Neuronal stem cell (in vitro differentiated cells): ENCODE data around the gene GPC5. TPM values are rescaled to one million over a fixed set of nuclear protein-coding genes. Genes with fewer than 3 reads are reported as not detected.
A peak's percentile ranks its signal among the peaks of the same experiment; 100 is the strongest.

Experiments used
- DNase-seq: peaks from one replicate; pipeline ENCODE4 v3.0.0-alpha.2; 2013; ENCODE audit warnings: low spot score
- H2AFZ ChIP-seq: one replicate; pipeline ENCODE4 v1.6.1; 2013; ENCODE audit warnings: mild to moderate bottlenecking, low read length, inconsistent platforms
- H2AK5ac ChIP-seq: 2 replicates; pipeline ENCODE4 v1.6.1; 2013; ENCODE audit warnings: low read depth, mild to moderate bottlenecking, inconsistent platforms, low read length, moderate library complexity, mixed read lengths
- H2BK120ac ChIP-seq: 2 replicates; pipeline ENCODE4 v1.6.1; 2013; ENCODE audit warnings: low read depth, mild to moderate bottlenecking, inconsistent platforms, low read length, moderate library complexity, mixed read lengths
- H2BK12ac ChIP-seq: one replicate; pipeline ENCODE4 v1.6.1; 2013; ENCODE audit warnings: low read length, inconsistent platforms
- H2BK15ac ChIP-seq: 2 replicates; pipeline ENCODE4 v1.6.1; 2013; ENCODE audit warnings: mild to moderate bottlenecking, low read length, inconsistent platforms, mixed read lengths
- H2BK5ac ChIP-seq: one replicate; pipeline ENCODE4 v1.6.1; 2013; ENCODE audit warnings: inconsistent platforms, mild to moderate bottlenecking, low read length, moderate library complexity
- H3K14ac ChIP-seq: one replicate; pipeline ENCODE4 v1.6.1; 2013; ENCODE audit warnings: low read length, inconsistent platforms
- H3K18ac ChIP-seq: 2 replicates; pipeline ENCODE4 v1.6.1; 2013; ENCODE audit warnings: low read length, inconsistent platforms
- H3K23ac ChIP-seq: 2 replicates; pipeline ENCODE4 v1.6.1; 2013; ENCODE audit warnings: low read depth, mild to moderate bottlenecking, mixed read lengths, low read length, inconsistent platforms; ENCODE audit not compliant: poor library complexity
- H3K27ac ChIP-seq: replicated peaks from 3 replicates; pipeline ENCODE4 v1.5.1; 2013; ENCODE audit warnings: low read length, inconsistent platforms
- H3K27me3 ChIP-seq, 3 experiments: 2 replicates each; pipeline ENCODE4 v1.6.1; 2013; ENCODE audit warnings: low read length in 3 of 3, mild to moderate bottlenecking in 2 of 3, inconsistent platforms in 1 of 3, low read depth in 1 of 3, mixed read lengths in 1 of 3, moderate library complexity in 1 of 3; ENCODE audit not compliant: control insufficient read depth in 3 of 3, insufficient read depth in 3 of 3
- H3K36me3 ChIP-seq, 2 donors: replicated peaks in 1 of 2; 2 replicates each; pipeline ENCODE4 v1.6.1; 2013; ENCODE audit warnings: low read length in 2 of 2; ENCODE audit not compliant: control insufficient read depth in 2 of 2, insufficient read depth in 2 of 2
- H3K4ac ChIP-seq: 2 replicates; pipeline ENCODE4 v1.6.1; 2013; ENCODE audit warnings: inconsistent platforms, mild to moderate bottlenecking, low read length, moderate library complexity
- H3K4me1 ChIP-seq, 2 donors: 1 replicate in 1 of 2; 2 replicates in 1 of 2; pipeline ENCODE4 v1.6.1; 2013; ENCODE audit warnings: low read length in 2 of 2, low read depth in 1 of 2; ENCODE audit not compliant: control insufficient read depth in 2 of 2, insufficient read depth in 1 of 2
- H3K4me2 ChIP-seq: one replicate; pipeline ENCODE4 v1.6.1; 2013; ENCODE audit warnings: mild to moderate bottlenecking, low read length, inconsistent platforms; ENCODE audit not compliant: insufficient read depth, poor library complexity, severe bottlenecking
- H3K4me3 ChIP-seq, 2 donors: 2 replicates each; pipeline ENCODE4 v1.5.1; 2013; ENCODE audit warnings: low read length in 2 of 2, mild to moderate bottlenecking in 2 of 2, inconsistent platforms in 1 of 2, moderate library complexity in 1 of 2
- H3K79me1 ChIP-seq: one replicate; pipeline ENCODE4 v1.6.1; 2013; ENCODE audit warnings: low read depth, mild to moderate bottlenecking, inconsistent platforms, low read length, moderate library complexity
- H3K9ac ChIP-seq: one replicate; pipeline ENCODE4 v1.6.1; 2013; ENCODE audit warnings: mild to moderate bottlenecking, low read depth, low read length, inconsistent platforms; ENCODE audit not compliant: poor library complexity
- H3K9me3 ChIP-seq, 2 donors: replicated peaks in 1 of 2; 2 replicates each; pipeline versions ENCODE3 to v1.6.1; 2013; ENCODE audit warnings: low read length in 2 of 2, mild to moderate bottlenecking in 2 of 2, inconsistent platforms in 1 of 2, low read depth in 1 of 2, mixed read lengths in 1 of 2, moderate library complexity in 1 of 2; ENCODE audit not compliant: control insufficient read depth in 2 of 2, insufficient read depth in 1 of 2
- H4K8ac ChIP-seq: one replicate; pipeline ENCODE4 v1.6.1; 2013; ENCODE audit warnings: low read depth, mild to moderate bottlenecking, inconsistent platforms, low read length, moderate library complexity
- H4K91ac ChIP-seq: one replicate; pipeline ENCODE4 v1.6.1; 2013; ENCODE audit warnings: low read length, low read depth, mild to moderate bottlenecking, inconsistent platforms; ENCODE audit not compliant: poor library complexity
- WGBS, 2 donors: extraction: QIAGEN DNeasy Blood & Tissue Kit; methylation state at CpG; one replicate each; pipeline ENCODE4 v1.1.7; 2013; ENCODE audit warnings: missing lambda C conversion rate in 2 of 2, mixed read lengths in 1 of 2; ENCODE audit not compliant: insufficient read length in 2 of 2, insufficient replicate concordance in 1 of 2; ENCODE audit errors: extremely low coverage in 2 of 2; 5-methylcytosine and 5-hydroxymethylcytosine counted together
- polyA plus RNA-seq, 2 experiments: library from polyadenylated mRNA; stranded (reverse); fragments of 200-250 nt; gene quantifications; one replicate each; pipeline ENCODE4 v1.2.3, GENCODE V29; 2013

Gene GPC5
- 0.18 TPM for polyA plus RNA-seq (2013, experiment 1 of 2)
- 0.25 TPM for polyA plus RNA-seq (2013, experiment 2 of 2)

DNA sequence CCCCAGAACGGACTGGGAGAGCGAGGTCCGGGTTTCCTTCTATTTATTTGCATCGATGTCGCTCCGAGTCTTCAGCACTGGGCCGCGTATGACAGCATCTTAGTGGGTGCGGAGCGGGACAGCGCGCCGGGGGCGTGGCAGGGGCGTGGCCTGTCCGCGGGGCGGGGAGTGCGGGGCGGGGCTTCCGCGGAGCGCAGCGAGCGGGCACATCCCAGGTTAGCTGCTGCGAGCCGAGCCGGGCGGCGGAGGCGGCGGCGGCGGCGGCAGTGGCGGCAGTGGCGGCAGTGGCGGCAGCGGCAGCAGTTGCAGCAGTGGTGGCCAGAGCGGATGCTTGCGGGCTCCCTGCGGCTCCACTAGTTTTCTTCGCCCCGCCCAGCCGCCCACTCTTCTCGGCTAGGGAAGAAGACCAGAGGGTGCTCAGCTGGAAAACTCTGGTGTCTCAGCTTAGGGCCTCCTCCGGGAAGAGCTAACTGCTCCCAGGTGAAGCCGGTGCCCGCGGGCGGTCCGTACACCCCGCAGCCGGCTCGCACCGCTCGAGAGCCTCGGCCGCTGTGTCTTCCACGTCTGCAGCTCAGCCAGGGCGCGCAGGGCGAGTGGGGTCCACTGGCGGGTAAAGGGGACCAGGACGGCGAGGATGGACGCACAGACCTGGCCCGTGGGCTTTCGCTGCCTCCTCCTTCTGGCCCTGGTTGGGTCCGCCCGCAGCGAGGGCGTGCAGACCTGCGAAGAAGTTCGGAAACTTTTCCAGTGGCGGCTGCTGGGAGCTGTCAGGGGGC lies at the start of gene GPC5:
GPC5 (plus strand) TSS at position 209 of the 776 bp plus-strand sequence.
- Histone ChIP-seq H2BK120ac (no peak within 1 kb of the TSS), H2BK12ac (peak within 1 kb of the TSS; percentile 24), H3K79me1 (no peaks in the 10 kb centered on the region), H2BK5ac (peak within 1 kb of the TSS; percentile 66), H2AFZ (peak within 1 kb of the TSS; percentile 89), H2BK15ac (peak within 1 kb of the TSS; percentile 67), H3K4me2 (peak within 1 kb of the TSS; percentile 95), H3K14ac (peak within 1 kb of the TSS; percentile 10), H2AK5ac (no peak within 1 kb of the TSS), H3K9ac (peak within 1 kb of the TSS; percentile 60), H3K9me3 (no peaks in the 10 kb centered on the region), H3K4me1 (peaks cover 0 to 1% of the 10 kb centered on the region in 2 donors), H3K36me3 (no peaks in the 10 kb centered on the region), H3K4me3 (peak within 1 kb of the TSS; percentile 40 to 81), H3K4ac (no peak within 1 kb of the TSS), H4K8ac (no peak within 1 kb of the TSS), H3K23ac (peak within 1 kb of the TSS; percentile 26), H3K27ac (no peak within 1 kb of the TSS), H3K18ac (peak within 1 kb of the TSS; percentile 23), H3K27me3 (peaks cover 6 to 80% (median 18%) of the 10 kb centered on the region in 3 experiments), H4K91ac (no peak within 1 kb of the TSS)
- DNase-seq: peak; percentile 69
- no CpG with 5 or more reads among the region's 76 CpGs for WGBS, 2 donors

DNA sequence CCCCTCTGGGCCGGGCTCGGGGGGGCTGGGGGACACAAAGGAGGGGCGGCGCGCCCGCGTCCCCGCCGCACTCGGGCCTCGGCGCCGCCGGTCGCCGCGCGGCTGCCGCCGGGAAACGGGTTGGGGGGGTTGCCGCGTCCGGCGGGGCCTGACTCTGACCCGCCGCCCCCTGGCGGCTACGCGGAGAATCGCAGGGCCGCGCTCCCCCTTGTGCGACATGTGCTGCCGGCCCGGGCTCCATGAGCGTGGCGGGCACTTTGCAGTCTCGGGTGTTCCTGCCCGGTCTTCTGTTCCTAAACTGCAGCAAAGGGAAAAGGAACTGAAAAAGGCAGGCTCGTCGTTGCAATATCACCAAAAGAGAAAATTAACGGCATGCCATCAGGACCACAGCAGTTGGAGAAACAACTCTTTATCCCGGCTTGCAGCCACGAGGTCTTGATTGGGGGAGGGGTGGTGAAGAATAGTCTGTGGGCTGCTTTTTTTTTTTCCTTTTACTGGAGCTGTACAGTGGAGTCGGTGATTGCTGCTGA lies 49.5 kb upstream of the GPC5 start:
- no CpG with 5 or more reads among the region's 46 CpGs for WGBS, 2 donors
- Histone ChIP-seq H3K9me3 (no peaks in the 10 kb centered on the region), H3K4me3 (peak overlapping the region; percentile 88 to 100), H3K14ac (no peak overlapping the region), H3K79me1 (no peaks in the 10 kb centered on the region), H2AK5ac (no peak overlapping the region), H3K4me2 (peak overlapping the region; percentile 43), H2BK5ac (no peak overlapping the region), H3K4ac (no peak overlapping the region), H3K4me1 (peaks cover 8 to 25% of the 10 kb centered on the region in 2 donors), H2BK15ac (no peak overlapping the region), H3K18ac (peak overlapping the region; percentile 52), H3K9ac (peak overlapping the region; percentile 24), H2AFZ (peak overlapping the region; percentile 60), H2BK120ac (no peak overlapping the region), H4K91ac (no peak overlapping the region), H3K27me3 (peaks cover 0 to 4% (median 0%) of the 10 kb centered on the region in 3 experiments), H4K8ac (no peak overlapping the region), H3K36me3 (peaks cover 14 to 50% of the 10 kb centered on the region in 2 donors), H3K23ac (peak overlapping the region; percentile 50), H3K27ac (peak overlapping the region; percentile 96), H2BK12ac (no peak overlapping the region)
- peak; percentile 89 for DNase-seq

DNA sequence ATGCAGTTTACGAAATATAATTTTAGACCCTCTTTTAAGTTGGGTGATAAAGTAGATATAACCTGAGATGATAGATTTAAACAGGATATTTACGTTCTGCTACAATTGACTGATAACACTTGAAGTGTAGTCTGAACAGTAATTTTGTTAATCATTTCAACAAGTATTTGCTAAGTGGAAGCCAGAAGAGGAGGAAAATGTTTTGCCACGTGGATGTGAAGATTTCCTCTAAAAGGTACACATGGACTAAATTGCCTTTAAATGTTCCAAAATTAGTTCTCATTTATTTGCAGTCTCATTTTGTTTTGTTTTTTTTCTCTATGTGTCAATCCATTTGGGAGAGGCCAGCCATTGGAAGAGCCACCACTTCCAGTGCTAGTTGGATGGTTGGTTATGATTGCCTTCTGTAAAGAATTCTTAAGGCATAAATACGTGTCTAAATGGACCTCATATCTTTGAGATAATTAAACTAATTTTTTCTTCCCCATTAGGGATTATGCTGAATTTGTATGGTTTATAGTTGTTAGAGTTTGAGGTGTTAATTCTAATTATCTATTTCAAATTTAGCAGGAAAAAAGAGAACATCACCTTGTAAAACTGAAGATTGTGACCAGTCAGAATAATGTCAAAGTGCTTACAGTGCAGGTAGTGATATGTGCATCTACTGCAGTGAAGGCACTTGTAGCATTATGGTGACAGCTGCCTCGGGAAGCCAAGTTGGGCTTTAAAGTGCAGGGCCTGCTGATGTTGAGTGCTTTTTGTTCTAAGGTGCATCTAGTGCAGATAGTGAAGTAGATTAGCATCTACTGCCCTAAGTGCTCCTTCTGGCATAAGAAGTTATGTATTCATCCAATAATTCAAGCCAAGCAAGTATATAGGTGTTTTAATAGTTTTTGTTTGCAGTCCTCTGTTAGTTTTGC lies 48.2 kb upstream of the GPC5 start:
- Histone ChIP-seq H3K27ac (no peak overlapping the region), H2BK5ac (no peak overlapping the region), H3K18ac (no peak overlapping the region), H3K4ac (no peak overlapping the region), H4K8ac (no peak overlapping the region), H2BK12ac (no peak overlapping the region), H4K91ac (no peak overlapping the region), H3K79me1 (no peaks in the 10 kb centered on the region), H3K36me3 (peaks cover 15 to 62% of the 10 kb centered on the region in 2 donors), H3K14ac (no peak overlapping the region), H3K27me3 (peaks cover 0 to 4% (median 0%) of the 10 kb centered on the region in 3 experiments), H3K4me3 (peak overlapping the region in 1 of 2 donors; percentile 88), H2BK15ac (no peak overlapping the region), H2AFZ (no peak overlapping the region), H3K9ac (no peak overlapping the region), H2AK5ac (no peak overlapping the region), H2BK120ac (no peak overlapping the region), H3K4me1 (peaks cover 8 to 25% of the 10 kb centered on the region in 2 donors), H3K23ac (no peak overlapping the region), H3K4me2 (peak overlapping the region; percentile 57), H3K9me3 (no peaks in the 10 kb centered on the region)
- no peak for DNase-seq
- WGBS, 2 donors: no CpG with 5 or more reads among the region's 5 CpGs
